ENCODE data around the gene GLI3. TPM values are rescaled to one million over a fixed set of nuclear protein-coding genes. Genes with fewer than 3 reads are reported as not detected.

Gene GLI3
- total and polyA plus RNA-seq, 10 of the 15 experiments (the other 5 are each of a cell fraction or from before 2014, with no cell fraction given) = 0.01 TPM; not detected in 8

GRCh38 chr7:42033480-42033879, 203.5 kb downstream of the GLI3 start:
- BruUV-seq (replicated peaks) = no TSS peak
- no peak overlapping the region for H3K9ac ChIP-seq (ENCODE audit: control insufficient read depth, insufficient read depth, low read length)
- H3K4me2 ChIP-seq (ENCODE audit: control insufficient read depth, insufficient read depth) = no peak overlapping the region
- ChIA-PET SMC1A (ENCODE audit: uncharacterized antibody, unreplicated experiment) (interaction anchor here (0.5 kb wide), 1 partner anchor 1423 kb away, joined by 4 read pairs; no protein-coding TSS in a partner anchor), CTCF (no interaction called here), RAD21 (ENCODE audit: unreplicated experiment) (no interaction called here), POLR2A (no interaction called here)
- H2AFZ ChIP-seq (ENCODE audit: control insufficient read depth, low read depth, low read length) = no peak overlapping the region
- H3K4me1 ChIP-seq (ENCODE audit: control insufficient read depth, insufficient read depth, low read length) = no peaks in the 10 kb centered on the region
- intact Hi-C loops (cut with micrococcal nuclease; ENCODE audit: unreplicated experiment) (no loop called here), in situ Hi-C loops (cut with MboI) (no loop called here)
- H3K27ac ChIP-seq (ENCODE audit: control insufficient read depth, insufficient read depth) = no peak overlapping the region
- H4K20me1 ChIP-seq (ENCODE audit: control insufficient read depth, insufficient read depth) = no peaks in the 10 kb centered on the region
- TF ChIP-seq PKNOX1 (IDR thresholded peaks at IDR 0.05) (no peak), POLR2AphosphoS5 (IDR thresholded peaks at IDR 0.05; ENCODE audit: low read length) (no peak), ZNF622 (IDR thresholded peaks at IDR 0.05) (no peak)
- FAIRE-seq (no peak), DNase-seq (ENCODE audit: low read depth, low spot score) (no peak), ATAC-seq (no peak)
- H3K27me3 ChIP-seq (replicated peaks in 1 of 2; ENCODE audit: control insufficient read depth in 2 of 2, insufficient read depth in 2 of 2, low read length in 1 of 2) = peaks cover 0 to 2% of the 10 kb centered on the region in 2 experiments; a peak in 1 of 4 replicates
- H3K4me3 ChIP-seq = no peak overlapping the region
- H3K79me2 ChIP-seq (ENCODE audit: control insufficient read depth, insufficient read depth, low read length) = no peaks in the 10 kb centered on the region
- H3K36me3 ChIP-seq (ENCODE audit: control insufficient read depth in 2 of 2, insufficient read depth in 2 of 2, low read length in 1 of 2) = no peaks in the 10 kb centered on the region
- no peaks in the 10 kb centered on the region for H3K9me3 ChIP-seq (replicated peaks; ENCODE audit: control insufficient read depth, insufficient read depth, low read length)

GRCh38 chr7:42029405-42029804, 207.6 kb downstream of the GLI3 start:
- H3K9ac ChIP-seq (ENCODE audit: control insufficient read depth, insufficient read depth, low read length) = no peak overlapping the region
- no peak overlapping the region for H3K27ac ChIP-seq (ENCODE audit: control insufficient read depth, insufficient read depth)
- BruUV-seq (replicated peaks) = no TSS peak
- RAD21 ChIA-PET (ENCODE audit: unreplicated experiment) = no interaction called here
- WGBS (ENCODE audit: insufficient coverage, insufficient replicate concordance, low lambda C conversion rate, missing lambda C conversion rate) = 25% methylated on average over 6 of the region's 6 CpGs
- no peaks in the 10 kb centered on the region for H4K20me1 ChIP-seq (ENCODE audit: control insufficient read depth, insufficient read depth)
- ATAC-seq (no peak), FAIRE-seq (no peak), DNase-seq (ENCODE audit: low read depth, low spot score) (no peak)
- no peaks in the 10 kb centered on the region for H3K9me3 ChIP-seq (replicated peaks; ENCODE audit: control insufficient read depth, insufficient read depth, low read length)
- in situ Hi-C loops (cut with MboI) = no loop called here
- POLR2A ChIA-PET = no interaction called here
- intact Hi-C loops (cut with micrococcal nuclease; ENCODE audit: unreplicated experiment) = no loop called here
- H3K36me3 ChIP-seq (ENCODE audit: control insufficient read depth in 2 of 2, insufficient read depth in 2 of 2, low read length in 1 of 2) = no peaks in the 10 kb centered on the region
- CTCF ChIA-PET = no interaction called here
- H2AFZ ChIP-seq (ENCODE audit: control insufficient read depth, low read depth, low read length) = no peak overlapping the region
- SMC1A ChIA-PET (ENCODE audit: uncharacterized antibody, unreplicated experiment) = no interaction called here
- no peaks in the 10 kb centered on the region for H3K4me1 ChIP-seq (ENCODE audit: control insufficient read depth, insufficient read depth, low read length)
- H3K27me3 ChIP-seq (replicated peaks in 1 of 2; ENCODE audit: control insufficient read depth in 2 of 2, insufficient read depth in 2 of 2, low read length in 1 of 2) = no peaks in the 10 kb centered on the region; a peak in 1 of 4 replicates
- no peak overlapping the region for H3K4me3 ChIP-seq
- no peaks in the 10 kb centered on the region for H3K79me2 ChIP-seq (ENCODE audit: control insufficient read depth, insufficient read depth, low read length)
- no peak overlapping the region for H3K4me2 ChIP-seq (ENCODE audit: control insufficient read depth, insufficient read depth)
- TF ChIP-seq CHD4 (IDR thresholded peaks at IDR 0.05) (no peak), E2F8 (IDR thresholded peaks at IDR 0.05; ENCODE audit: low read depth, partially characterized antibody) (no peak), RAD51 (IDR thresholded peaks at IDR 0.05) (no peak), LARP7 (IDR thresholded peaks at IDR 0.05) (no peak), IRF3 (IDR thresholded peaks at IDR 0.05) (no peak), CHD1 (IDR thresholded peaks at IDR 0.05; ENCODE audit: low read depth, low read length) (no peak), HCFC1 (IDR thresholded peaks at IDR 0.05; ENCODE audit: low read length) (no peak), REST (IDR thresholded peaks at IDR 0.05; ENCODE audit: low read depth, low read length) (no peak)

Data from GM12878 (cell line).